Hepatocyte (in vitro differentiated cells): ENCODE results near the gene RABGAP1L.

Experiments
- EZH2 ChIP-seq: fragments of 200-600 bp; sonication (generic); IDR thresholded peaks from 2 replicates; pipeline ENCODE4 v1.6.1; 2016; ENCODE audit warnings: antibody characterized with exemption, mild to moderate bottlenecking, borderline replicate concordance
- EZH2phosphoT487 ChIP-seq: fragments of 200-600 bp; sonication (generic); IDR thresholded peaks from one replicate; pipeline ENCODE4 v1.6.1; 2018; ENCODE audit warnings: antibody characterized with exemption, mild to moderate bottlenecking, low read depth, moderate library complexity; ENCODE audit not compliant: unreplicated experiment, severe bottlenecking
- TF ChIP-seq, protein P1 (sequence below): fragments of 200-600 bp; sonication (generic); IDR thresholded peaks from 2 replicates; pipeline ENCODE4 v1.5.1; 2016; ENCODE audit warnings: antibody characterized with exemption, mild to moderate bottlenecking; ENCODE audit not compliant: poor library complexity

- TF ChIP-seq EZH2phosphoT487 = no peak
- TF ChIP-seq, protein P1, sequence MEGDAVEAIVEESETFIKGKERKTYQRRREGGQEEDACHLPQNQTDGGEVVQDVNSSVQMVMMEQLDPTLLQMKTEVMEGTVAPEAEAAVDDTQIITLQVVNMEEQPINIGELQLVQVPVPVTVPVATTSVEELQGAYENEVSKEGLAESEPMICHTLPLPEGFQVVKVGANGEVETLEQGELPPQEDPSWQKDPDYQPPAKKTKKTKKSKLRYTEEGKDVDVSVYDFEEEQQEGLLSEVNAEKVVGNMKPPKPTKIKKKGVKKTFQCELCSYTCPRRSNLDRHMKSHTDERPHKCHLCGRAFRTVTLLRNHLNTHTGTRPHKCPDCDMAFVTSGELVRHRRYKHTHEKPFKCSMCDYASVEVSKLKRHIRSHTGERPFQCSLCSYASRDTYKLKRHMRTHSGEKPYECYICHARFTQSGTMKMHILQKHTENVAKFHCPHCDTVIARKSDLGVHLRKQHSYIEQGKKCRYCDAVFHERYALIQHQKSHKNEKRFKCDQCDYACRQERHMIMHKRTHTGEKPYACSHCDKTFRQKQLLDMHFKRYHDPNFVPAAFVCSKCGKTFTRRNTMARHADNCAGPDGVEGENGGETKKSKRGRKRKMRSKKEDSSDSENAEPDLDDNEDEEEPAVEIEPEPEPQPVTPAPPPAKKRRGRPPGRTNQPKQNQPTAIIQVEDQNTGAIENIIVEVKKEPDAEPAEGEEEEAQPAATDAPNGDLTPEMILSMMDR = no peak
- no peak for TF ChIP-seq EZH2
These were observed 208.6 kb downstream of the RABGAP1L start for GRCh38 chr1:174367892-174368291.
